Neural progenitor cell (in vitro differentiated cells): ENCODE data around the gene SLC6A5.

ENCODE experiments used
- CTCF ChIP-seq: fragments of 200-600 bp; sonication (generic); IDR thresholded peaks from 2 replicates; pipeline ENCODE4 v1.5.1; 2017; ENCODE audit warnings: antibody characterized with exemption, mild to moderate bottlenecking
- EZH2 ChIP-seq: fragments of 200-600 bp; sonication (generic); IDR thresholded peaks from 2 replicates; pipeline ENCODE4 v1.6.1; 2017; ENCODE audit warnings: antibody characterized with exemption, mild to moderate bottlenecking, moderate library complexity

- no peak for TF ChIP-seq CTCF
- no peak for TF ChIP-seq EZH2
Observed at GRCh38 chr11:20620988-20621387, 21.6 kb downstream of the SLC6A5 start.
